Measurements from ENCODE around the gene MAT2B. TPM values are rescaled to one million over a fixed set of nuclear protein-coding genes. Genes with fewer than 3 reads are reported as not detected.

Gene MAT2B
- total and polyA plus RNA-seq, 9 of the 15 experiments (the other 6 are each of a cell fraction or from before 2014, with no cell fraction given), result 32.0 to 57.7 (median 43.6) TPM

GRCh38 chr5:163540696-163541095, 35.3 kb downstream of the MAT2B start (continued):
- TF ChIP-seq TCFL5 (CRISPR knock-in tag; conservative IDR thresholded peaks at IDR 0.05), result no peak

GRCh38 chr5:163542771-163543170, 37.4 kb downstream of the MAT2B start:
- Histone ChIP-seq H4K20me1 (replicated peaks; ENCODE audit: control insufficient read depth, insufficient read depth, low read length) (no peaks in the 10 kb centered on the region), H3K27ac (ENCODE audit: extremely low read depth, low read depth, low read length) (no peak overlapping the region), H3K4me2 (ENCODE audit: insufficient read depth, low read length) (no peak overlapping the region), H3K9ac (ENCODE audit: insufficient read depth in 1 of 2, low read depth in 2 of 2, low read length in 2 of 2) (no peak overlapping the region), H3K79me2 (ENCODE audit: control insufficient read depth, insufficient read depth, low read length) (no peaks in the 10 kb centered on the region), H3K9me1 (ENCODE audit: control insufficient read depth, insufficient read depth, low read length) (no peaks in the 10 kb centered on the region), H2AFZ (ENCODE audit: low read depth, low read length) (no peak overlapping the region), H3K4me3 (no peak overlapping the region), H3K27me3 (ENCODE audit: control insufficient read depth in 2 of 2, insufficient read depth in 2 of 2, low read length in 2 of 2) (peaks cover 0 to 5% of the 10 kb centered on the region in 2 experiments; a peak in 1 of 5 replicates), H3K9me3 (replicated peaks; ENCODE audit: control insufficient read depth, insufficient read depth, low read depth, low read length) (no peaks in the 10 kb centered on the region), H3K36me3 (ENCODE audit: control insufficient read depth, insufficient read depth, low read length) (no peaks in the 10 kb centered on the region), H3K4me1 (replicated peaks in 1 of 2; ENCODE audit: control insufficient read depth in 2 of 2, insufficient read depth in 2 of 2, low read length in 2 of 2) (no peaks in the 10 kb centered on the region)
- DNase-seq (ENCODE audit: extremely low read depth in 1 of 4, low spot score in 3 of 4) (no peak), ATAC-seq (no peak), FAIRE-seq (no peak)
- WGBS (ENCODE audit: insufficient coverage, low coverage, missing lambda C conversion rate), result 0% methylated on average over 2 of the region's 2 CpGs
- intact Hi-C loops (cut with micrococcal nuclease) (no loop called here), in situ Hi-C loops (cut with MboI) (no loop called here)
- BruUV-seq (replicated peaks), result no TSS peak
- CTCF ChIA-PET (ENCODE audit: low intra/inter-chr PET ratio), result no interaction called here
- TF ChIP-seq TEAD2 (tag; IDR thresholded peaks at IDR 0.05) (no peak), MAFG (tag; conservative IDR thresholded peaks at IDR 0.05) (no peak), ZSCAN32 (CRISPR knock-in tag; IDR thresholded peaks at IDR 0.05) (no peak), U2AF1 (optimal IDR thresholded peaks at IDR 0.05; ENCODE audit: low read depth, low read length) (no peak), ZNF318 (IDR thresholded peaks at IDR 0.05; ENCODE audit: borderline replicate concordance in 1 of 2, low read depth in 1 of 2) (no peak)
- POLR2A ChIA-PET, result no interaction called here

Measured in K562 (cell line).